Uterus (tissue), 2 donors: Measurements from ENCODE around the gene SDK2.

Experiments used
- CTCF ChIP-seq, 4 experiments: fragments of 200-600 bp in 2 of 4; fragments of 450-650 bp in 2 of 4; sonication (generic) in 2 of 4; IDR thresholded peaks; one replicate each; pipeline ENCODE4 v1.5.1; 2016 to 2019; ENCODE audit warnings: antibody characterized with exemption in 4 of 4, mild to moderate bottlenecking in 2 of 4, moderate library complexity in 1 of 4
- POLR2A ChIP-seq, 2 donors: fragments of 450-650 bp; IDR thresholded peaks; one replicate each; pipeline ENCODE4 v1.6.1; 2016; ENCODE audit warnings: antibody characterized with exemption in 2 of 2, mild to moderate bottlenecking in 1 of 2, moderate library complexity in 1 of 2

GRCh38 chr17:73585583-73585982 lies 58.7 kb downstream of the SDK2 start:
- TF ChIP-seq CTCF (IDR thresholded peaks at IDR 0.05) (no peak), POLR2A (IDR thresholded peaks at IDR 0.05) (no peak)
